ENCODE measurements around the gene KCNMA1. TPM values are rescaled to one million over a fixed set of nuclear protein-coding genes. Genes with fewer than 3 reads are reported as not detected.

The KCNMA1 gene
- total RNA-seq, 1 donor from 2014 or later = 95.5 TPM

DNA sequence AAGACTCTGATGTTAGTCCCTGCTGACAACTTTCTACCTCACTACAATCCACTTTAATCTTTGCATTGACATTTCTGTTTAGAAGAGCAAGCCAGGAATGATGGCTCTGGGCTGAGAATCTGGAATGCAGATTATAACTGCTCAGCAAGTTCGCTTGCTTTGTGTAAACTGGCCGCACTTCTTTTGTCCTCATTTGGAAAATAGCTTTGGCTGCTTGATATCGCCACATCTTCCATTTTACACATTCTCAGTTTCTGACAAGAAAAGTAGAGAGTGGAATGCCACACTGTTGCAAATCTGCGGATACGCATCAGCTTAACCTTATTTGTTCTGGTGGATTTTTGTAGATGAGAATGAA lies 429.8 kb downstream of the KCNMA1 start:
- no peak for DNase-seq (ENCODE audit: extremely low spot score, unreplicated experiment)
- no peak for TF ChIP-seq CTCF (IDR thresholded peaks at IDR 0.05)
- H3K27me3 Mint-ChIP-seq (ENCODE audit: unreplicated experiment) = no peaks in the 10 kb centered on the region
- peaks cover 7% of the 10 kb centered on the region for H3K4me1 Mint-ChIP-seq (ENCODE audit: unreplicated experiment)
- no peak overlapping the region for H3K4me3 Mint-ChIP-seq (ENCODE audit: unreplicated experiment)
- H3K9me3 Mint-ChIP-seq (ENCODE audit: unreplicated experiment) = peaks cover 12% of the 10 kb centered on the region
- H3K27ac Mint-ChIP-seq (ENCODE audit: unreplicated experiment) = no peak overlapping the region
- peaks cover 4% of the 10 kb centered on the region for H3K36me3 Mint-ChIP-seq (ENCODE audit: unreplicated experiment)

GRCh38 chr10:77207182-77207827 lies 430.3 kb downstream of the KCNMA1 start:
- H3K36me3 Mint-ChIP-seq (ENCODE audit: unreplicated experiment) = peaks cover 4% of the 10 kb centered on the region
- H3K9me3 Mint-ChIP-seq (ENCODE audit: unreplicated experiment) = peaks cover 12% of the 10 kb centered on the region
- no peak for TF ChIP-seq CTCF (IDR thresholded peaks at IDR 0.05)
- no peak overlapping the region for H3K27ac Mint-ChIP-seq (ENCODE audit: unreplicated experiment)
- H3K4me1 Mint-ChIP-seq (ENCODE audit: unreplicated experiment) = peaks cover 11% of the 10 kb centered on the region
- no peaks in the 10 kb centered on the region for H3K27me3 Mint-ChIP-seq (ENCODE audit: unreplicated experiment)
- DNase-seq (ENCODE audit: extremely low spot score, unreplicated experiment) = no peak
- no peak overlapping the region for H3K4me3 Mint-ChIP-seq (ENCODE audit: unreplicated experiment)

DNA sequence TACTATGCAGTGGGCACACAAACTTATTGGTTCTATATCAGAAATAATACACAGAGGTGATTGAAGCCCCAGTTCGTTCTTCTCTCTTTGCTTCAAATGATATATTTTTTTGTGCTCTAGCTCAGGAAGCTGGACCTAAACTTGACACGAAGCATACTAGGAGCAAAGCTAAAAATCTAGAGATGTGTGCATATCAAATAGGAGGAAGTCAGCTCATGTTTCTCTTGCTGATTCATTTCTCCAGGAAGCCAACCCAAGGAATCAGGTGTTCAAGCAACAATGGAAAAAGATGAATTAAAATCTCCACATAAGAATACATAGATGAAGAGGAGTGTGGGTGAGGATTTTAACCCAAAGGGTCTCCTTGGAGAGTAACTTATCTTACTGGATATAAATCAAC lies 432.5 kb downstream of the KCNMA1 start:
- no peak for TF ChIP-seq CTCF (IDR thresholded peaks at IDR 0.05)
- Mint-ChIP-seq H3K9me3 (ENCODE audit: unreplicated experiment) (peaks cover 5% of the 10 kb centered on the region), H3K4me1 (ENCODE audit: unreplicated experiment) (peaks cover 27% of the 10 kb centered on the region), H3K27me3 (ENCODE audit: unreplicated experiment) (no peaks in the 10 kb centered on the region), H3K36me3 (ENCODE audit: unreplicated experiment) (no peaks in the 10 kb centered on the region), H3K4me3 (ENCODE audit: unreplicated experiment) (no peak overlapping the region), H3K27ac (ENCODE audit: unreplicated experiment) (no peak overlapping the region)
- no peak for DNase-seq (ENCODE audit: extremely low spot score, unreplicated experiment)

- Mint-ChIP-seq H3K4me1 (ENCODE audit: unreplicated experiment) (peaks cover 27% of the 10 kb centered on the region), H3K36me3 (ENCODE audit: unreplicated experiment) (no peaks in the 10 kb centered on the region), H3K27ac (ENCODE audit: unreplicated experiment) (no peak overlapping the region), H3K4me3 (ENCODE audit: unreplicated experiment) (no peak overlapping the region), H3K27me3 (ENCODE audit: unreplicated experiment) (no peaks in the 10 kb centered on the region), H3K9me3 (ENCODE audit: unreplicated experiment) (peaks cover 5% of the 10 kb centered on the region)
- no peak for TF ChIP-seq CTCF (IDR thresholded peaks at IDR 0.05)
- no peak for DNase-seq (ENCODE audit: extremely low spot score, unreplicated experiment)
Observed at GRCh38 chr10:77204171-77204570, 433.4 kb downstream of the KCNMA1 start.

DNA sequence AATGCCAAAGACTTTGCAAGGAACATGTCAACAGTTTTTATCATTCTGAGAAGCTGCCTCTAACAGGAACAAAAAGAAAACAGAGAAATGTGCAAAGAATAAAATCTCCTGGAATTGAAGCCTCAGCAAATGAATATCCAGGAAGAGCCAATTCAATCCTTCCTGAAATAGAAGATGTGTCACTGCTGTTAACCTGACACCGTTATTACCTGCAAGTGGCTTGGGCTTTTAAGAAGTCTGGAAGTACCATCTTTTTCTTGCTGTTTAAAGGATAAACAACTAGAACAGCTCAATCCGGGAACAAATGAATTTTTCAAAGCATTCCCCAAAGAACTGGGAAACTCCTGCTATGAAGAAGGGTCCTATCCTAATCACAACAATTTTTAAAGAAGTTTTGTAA lies 434.8 kb downstream of the KCNMA1 start:
- Mint-ChIP-seq H3K4me1 (ENCODE audit: unreplicated experiment) (peaks cover 27% of the 10 kb centered on the region), H3K9me3 (ENCODE audit: unreplicated experiment) (peaks cover 5% of the 10 kb centered on the region), H3K27ac (ENCODE audit: unreplicated experiment) (no peak overlapping the region), H3K36me3 (ENCODE audit: unreplicated experiment) (no peaks in the 10 kb centered on the region), H3K4me3 (ENCODE audit: unreplicated experiment) (no peak overlapping the region), H3K27me3 (ENCODE audit: unreplicated experiment) (no peaks in the 10 kb centered on the region)
- no peak for TF ChIP-seq CTCF (IDR thresholded peaks at IDR 0.05)
- no peak for DNase-seq (ENCODE audit: extremely low spot score, unreplicated experiment)

Measured in osteocyte (in vitro differentiated cells).